Renal pelvis (tissue), 4 donors: ENCODE data around the gene CTSA. TPM values are rescaled to one million over a fixed set of nuclear protein-coding genes. Genes with fewer than 3 reads are reported as not detected.
"Not testable (repeated sequence)": the region's sequence is repeated elsewhere in the genome, so short reads cannot be mapped to it uniquely, and the experiment has no call there.

Experiments used
- DNase-seq: peaks from one replicate; pipeline ENCODE4 v3.0.0-alpha.2; 2013
- polyA plus RNA-seq, 3 donors: library from polyadenylated mRNA; unstranded; fragments of 120-200 nt; gene quantifications; one replicate each; pipeline ENCODE4 v1.2.1, GENCODE V29; 2013; ENCODE audit not compliant: insufficient read length in 3 of 3

The CTSA gene
- polyA plus RNA-seq, 3 donors = 126 to 146 (median 146) TPM

DNA sequence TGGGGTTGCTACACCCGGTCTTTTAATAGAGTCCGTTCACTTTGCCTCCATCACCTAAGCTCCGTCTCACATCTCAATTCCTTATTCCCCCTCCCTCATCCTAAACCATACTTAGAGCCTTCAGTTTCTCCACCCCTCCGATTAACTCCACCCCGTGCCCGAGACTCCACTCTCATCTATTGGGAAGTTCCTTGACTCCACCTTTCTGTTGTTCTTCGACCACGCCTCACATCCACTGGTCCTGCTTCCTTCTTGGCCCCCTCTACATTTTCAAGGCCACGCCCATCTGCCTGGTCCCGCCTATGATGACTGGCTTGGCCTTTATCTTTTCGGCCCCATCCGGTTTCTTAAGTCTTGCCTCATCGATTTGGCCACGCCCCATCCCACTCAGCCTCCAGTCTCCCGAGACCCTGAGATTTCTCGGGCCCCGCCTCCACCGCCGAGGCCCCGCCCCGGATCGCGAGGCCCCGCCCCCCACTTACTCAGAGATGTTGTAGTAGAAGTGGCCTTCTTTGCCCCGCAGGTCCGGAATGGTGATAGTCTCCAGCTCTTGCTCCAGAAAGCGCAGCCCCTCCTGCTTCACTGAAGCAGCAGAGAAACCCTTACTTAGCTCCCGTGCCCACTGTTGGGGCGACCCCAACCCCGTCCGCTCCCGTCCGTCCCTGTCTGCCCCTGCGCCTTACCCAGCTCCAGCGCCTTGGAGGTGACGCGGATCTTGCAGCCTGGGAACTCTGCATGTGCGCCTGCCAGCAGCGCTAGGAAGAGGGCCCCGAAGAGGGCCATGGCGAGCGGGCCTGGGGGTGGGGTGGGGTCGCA, 19.7 kb downstream of the CTSA start:
- peak; percentile 98 for DNase-seq

DNA sequence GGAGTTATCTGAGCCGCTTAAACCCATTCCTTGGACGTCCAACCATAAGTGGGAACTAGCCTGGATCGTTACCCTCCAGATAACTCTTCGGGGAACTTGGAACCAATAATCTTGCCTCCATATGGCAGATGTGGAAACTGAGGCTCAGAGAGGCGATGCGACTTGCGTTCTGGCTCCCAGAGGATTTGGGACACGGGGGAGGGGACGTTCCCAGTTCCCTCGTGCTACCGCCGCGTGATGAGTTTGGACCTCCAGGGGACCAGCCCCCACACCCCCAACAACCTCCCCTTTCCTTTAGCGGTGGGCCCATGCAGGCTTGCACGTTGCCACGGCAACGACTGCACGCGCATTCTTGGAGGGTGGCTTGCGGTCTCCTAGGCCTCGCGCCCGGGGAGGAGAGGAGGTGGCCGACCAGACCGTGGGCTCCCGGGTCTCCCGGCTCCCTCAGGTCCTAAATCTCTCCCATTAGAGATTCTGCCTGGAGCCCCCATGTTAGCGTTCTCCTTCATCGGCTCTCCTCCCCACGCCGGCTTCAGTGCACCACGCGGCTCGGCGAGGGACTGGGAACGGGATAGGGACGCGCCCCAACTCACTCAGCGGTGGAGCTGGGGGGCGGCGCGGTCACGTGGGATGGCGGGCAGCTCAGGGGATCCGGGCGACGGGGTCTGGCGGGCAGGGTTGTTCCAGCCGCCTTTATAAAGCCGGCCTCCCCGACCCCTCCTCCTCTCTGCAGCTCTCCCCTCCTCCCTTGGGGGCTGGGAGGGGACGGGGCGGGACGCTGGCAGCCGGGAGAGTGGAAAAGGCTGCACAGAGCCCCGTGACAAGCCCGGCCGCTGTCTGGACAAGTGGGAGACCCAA, 20.6 kb downstream of the CTSA start, which contains the start of gene PLTP:
TSS of gene PLTP (minus strand) at position 670 of the 858 bp plus-strand sequence. CDS start 703 bp downstream, outside the sequence.
- DNase-seq = peak; percentile 77

DNA sequence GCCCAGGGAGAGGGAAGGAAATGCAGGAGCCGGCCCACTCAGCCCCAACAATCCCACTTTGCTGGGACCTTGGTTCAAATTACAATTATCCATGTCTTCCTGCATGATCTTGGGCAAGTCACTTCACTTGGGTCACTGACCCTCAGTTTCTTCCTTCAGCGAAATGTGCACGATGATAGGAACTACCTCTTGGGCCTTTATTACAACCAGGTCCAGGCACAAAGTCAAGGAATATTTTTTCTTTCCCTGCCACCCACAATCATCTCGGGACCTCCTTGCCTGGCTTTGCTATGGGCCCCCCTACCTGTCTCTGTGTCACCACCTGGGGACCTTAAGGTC, 21.2 kb downstream of the CTSA start:
- no peak for DNase-seq

DNA sequence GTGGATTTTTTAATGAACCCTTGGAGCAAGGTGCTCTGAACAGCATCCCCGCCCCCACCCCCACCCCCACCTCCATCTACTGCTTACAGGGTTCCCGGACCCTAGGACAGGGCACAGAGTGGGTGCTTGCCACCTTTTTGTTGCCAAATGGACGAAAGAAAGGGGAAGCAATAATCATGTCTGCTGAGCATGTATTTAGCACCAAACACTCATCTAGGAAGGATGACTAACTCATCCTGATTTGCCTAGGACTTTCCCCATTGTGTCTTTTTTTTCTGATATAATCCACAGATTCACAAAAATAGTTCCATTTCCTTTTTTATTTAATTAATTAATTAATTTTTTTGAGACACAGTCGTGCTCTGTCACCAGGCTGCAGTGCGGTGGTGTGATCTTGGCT, 22.0 kb downstream of the CTSA start:
- DNase-seq = no peak

DNA sequence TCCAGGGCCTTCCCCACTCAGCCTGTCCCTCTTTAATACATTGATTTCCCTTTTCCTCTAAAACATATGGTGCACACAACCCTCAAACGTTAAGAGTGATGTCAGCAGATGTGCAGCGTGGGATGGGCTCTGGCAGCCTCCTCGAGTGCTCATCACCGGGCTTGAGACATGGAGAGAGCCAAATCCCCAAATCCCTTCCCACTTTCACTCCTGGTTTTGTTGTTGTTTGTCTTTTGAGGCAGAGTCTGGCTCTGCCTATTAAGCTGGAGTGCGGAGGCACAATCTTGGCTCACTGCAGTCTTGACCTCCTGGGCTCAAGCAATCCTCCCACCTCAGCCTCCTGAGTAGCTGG, 26.6 kb downstream of the CTSA start:
- DNase-seq = no peak

- peak; percentile 47 for DNase-seq
Measured at GRCh38 chr20:45918182-45918737, 27.1 kb downstream of the CTSA start.

DNA sequence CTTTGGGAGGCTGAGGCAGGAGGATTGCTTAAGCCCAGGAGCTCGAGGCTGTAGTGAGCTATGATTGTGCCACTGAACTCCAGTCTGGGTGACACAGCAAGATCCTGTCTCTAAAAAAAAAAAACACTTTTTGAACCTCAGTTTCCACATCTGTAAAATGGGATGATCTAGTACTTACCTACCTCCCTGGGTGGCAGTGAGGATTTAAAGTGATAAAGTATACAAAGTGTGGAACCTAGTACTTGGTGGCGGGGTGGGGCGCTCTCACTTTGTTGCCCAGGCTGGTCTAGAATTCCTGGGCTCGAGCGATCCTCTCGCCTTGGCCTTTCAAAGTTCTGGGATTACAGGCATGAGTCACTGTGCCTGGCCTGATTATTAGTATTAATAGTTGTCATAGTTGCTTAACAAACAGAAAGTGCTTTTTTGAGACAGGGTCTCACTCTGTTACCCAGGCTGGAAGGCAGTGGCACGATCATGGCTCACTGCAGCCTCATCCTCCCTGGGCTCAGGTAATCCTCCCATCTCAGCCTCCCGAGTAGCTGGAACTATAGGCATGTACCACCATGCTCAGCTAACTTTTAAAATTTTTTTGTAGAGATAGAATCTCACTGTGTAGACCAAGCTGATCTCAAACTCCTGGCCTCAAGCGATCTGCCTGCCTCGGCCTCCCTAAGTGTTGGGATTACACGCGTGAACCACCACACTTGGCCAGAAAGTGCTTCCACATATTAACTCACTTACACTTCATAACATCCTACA, 27.8 kb downstream of the CTSA start:
- no peak for DNase-seq

GRCh38 chr20:45919542-45920399, 28.6 kb downstream of the CTSA start:
- DNase-seq = peak; percentile 73

GRCh38 chr20:45920462-45921336, 29.6 kb downstream of the CTSA start:
- DNase-seq = no peak

- DNase-seq = peak; percentile 23
Measured at GRCh38 chr20:45921337-45922189, 30.4 kb downstream of the CTSA start.

DNA sequence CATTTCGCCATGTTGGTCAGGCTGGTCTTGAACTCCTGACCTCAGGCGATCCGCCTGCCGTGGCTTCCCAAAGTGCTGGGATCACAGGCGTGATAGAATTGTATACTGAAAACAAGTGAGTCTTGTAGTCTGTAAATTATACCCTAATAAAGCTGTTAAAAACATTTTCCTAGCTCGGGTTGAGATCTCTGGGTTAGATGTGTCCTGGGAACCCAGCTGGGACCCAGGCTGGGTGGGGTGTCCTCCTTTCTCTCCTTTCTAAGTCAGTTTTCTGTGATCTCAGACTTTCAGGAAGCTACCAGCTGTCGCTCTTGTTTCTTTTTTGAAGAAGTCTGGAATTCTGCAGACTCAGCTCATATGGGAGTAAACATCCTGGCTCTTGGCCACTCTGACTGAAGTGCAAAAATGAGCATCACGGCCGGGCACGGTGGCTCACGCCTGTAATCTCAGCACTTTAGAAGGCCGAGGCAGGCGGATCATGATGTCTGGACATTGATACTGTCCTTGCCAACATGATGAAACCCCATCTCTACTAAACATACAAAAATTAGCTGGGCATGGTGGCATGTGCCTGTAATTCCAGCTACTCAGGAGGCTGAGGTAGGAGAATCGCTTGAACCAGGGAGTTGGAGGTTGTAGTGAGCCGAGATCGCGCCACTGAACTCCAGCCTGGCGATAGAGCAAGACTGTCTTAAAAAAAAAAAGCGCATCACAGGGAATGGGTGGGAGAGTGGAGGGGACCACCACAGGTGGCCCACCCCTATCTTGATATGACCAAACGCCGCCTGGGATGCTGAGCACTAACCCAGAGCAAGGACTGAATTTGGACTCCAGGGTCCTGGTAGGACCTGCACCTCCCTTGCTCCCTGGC, 33.5 kb downstream of the CTSA start:
- DNase-seq = peak; percentile 57

DNA sequence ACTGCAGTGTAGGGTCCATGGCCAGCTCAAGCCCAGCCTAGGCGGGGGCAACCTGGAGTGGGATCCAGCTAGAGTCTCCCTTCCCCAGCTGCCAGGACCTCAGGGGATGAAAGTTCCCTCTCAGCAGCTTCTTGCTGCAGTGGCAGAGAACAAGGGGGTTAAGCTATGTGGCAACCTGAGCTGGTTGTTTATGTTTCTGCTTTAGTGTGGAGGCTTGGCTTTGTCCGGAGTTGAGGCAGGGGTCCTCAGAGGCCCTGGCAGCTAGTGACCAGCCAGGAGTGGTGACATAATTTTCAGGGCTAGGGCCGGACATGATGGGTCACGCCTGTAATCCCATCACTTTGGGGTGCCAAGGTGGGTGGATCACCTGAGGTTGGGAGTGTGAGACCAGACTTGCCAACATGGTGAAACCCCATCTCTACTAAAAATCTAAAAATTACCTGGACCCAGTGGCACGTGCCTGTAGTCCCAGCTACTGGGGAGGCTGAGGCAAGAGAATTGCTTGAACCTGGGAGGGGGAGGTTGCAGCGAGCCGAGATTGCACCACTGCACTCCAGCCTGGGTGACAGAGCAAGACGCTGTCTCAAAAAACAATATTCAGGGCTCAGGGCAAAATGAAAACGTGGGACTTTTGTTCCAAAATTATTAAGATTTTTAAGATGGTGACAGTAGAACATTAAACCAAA, 34.8 kb downstream of the CTSA start:
- peak; percentile 27 for DNase-seq

DNA sequence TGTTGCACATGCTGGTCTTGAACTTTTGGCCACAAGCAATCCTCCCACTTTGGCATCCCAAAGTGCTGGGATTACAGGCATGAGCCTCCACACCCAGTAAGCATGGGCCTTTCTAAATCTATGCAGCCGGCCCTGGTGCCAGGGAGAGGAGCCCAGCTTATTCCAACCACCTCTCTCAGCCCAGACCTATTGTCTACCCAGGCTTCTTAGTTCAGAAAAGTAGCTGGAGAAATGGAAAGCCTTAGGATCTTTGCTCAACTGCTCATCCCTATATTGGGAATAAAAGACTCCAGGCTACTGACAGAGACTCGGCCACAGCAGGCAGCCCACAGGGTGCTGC, 35.6 kb downstream of the CTSA start:
- DNase-seq = no peak

- DNase-seq = no peak
Measured at GRCh38 chr20:45927071-45927878, 36.1 kb downstream of the CTSA start.

- not testable (repeated sequence) for DNase-seq
Measured at GRCh38 chr20:45931680-45932079, 40.5 kb downstream of the CTSA start.

- DNase-seq = peak; percentile 77
Measured at GRCh38 chr20:45933266-45934045, 42.3 kb downstream of the CTSA start.
